ENCODE results near the gene MRPL12. TPM values are rescaled to one million over a fixed set of nuclear protein-coding genes. Genes with fewer than 3 reads are reported as not detected.

MRPL12 gene
- total and polyA plus RNA-seq, 2 of the 13 experiments (the other 11 are each of a cell fraction or from before 2014, with no cell fraction given), result 39.1 to 94.1 TPM

DNA sequence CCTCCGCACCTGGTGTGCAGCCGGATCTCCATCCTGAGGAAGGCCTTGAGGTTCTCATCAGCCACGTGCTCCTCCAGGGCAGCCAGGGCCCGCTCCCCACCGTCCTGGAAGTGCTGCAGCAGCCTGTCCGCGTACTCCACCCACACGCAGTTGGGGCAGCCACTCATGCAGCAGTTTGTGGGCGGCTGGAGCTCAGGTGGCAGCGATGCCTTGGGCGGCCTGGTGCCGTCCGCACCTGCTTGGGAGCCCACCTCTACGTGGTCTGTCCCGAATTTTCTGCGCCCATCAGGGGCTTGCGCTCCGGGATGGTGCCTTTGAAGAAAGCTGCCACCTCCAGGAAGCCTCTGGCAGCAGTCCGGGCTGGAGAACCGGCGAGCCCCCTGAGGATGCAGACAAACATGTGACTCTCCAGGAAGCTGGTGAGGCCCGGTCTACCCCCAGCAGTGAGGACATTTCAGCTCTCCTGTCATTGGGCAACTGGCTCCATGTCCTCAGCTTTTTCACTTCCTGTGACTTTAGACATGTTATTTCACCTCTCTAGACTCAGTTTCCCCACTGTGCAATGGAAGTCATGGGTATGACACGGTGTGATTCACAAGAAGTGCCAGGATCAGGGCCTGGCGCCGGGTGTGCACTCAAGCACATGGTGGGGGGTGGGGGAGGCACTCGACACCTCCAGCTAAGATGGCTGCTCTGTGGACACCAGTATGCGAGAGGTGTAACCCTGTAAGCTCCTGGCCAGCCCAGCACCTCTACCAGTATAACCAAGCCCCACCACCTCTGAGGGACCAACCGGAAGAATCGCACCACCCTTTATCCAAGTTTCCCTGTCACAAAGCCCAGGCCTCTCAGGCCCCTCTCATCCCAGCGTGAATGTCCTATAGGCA lies 37.7 kb upstream of the MRPL12 start (continued):
- TF ChIP-seq, protein P1, sequence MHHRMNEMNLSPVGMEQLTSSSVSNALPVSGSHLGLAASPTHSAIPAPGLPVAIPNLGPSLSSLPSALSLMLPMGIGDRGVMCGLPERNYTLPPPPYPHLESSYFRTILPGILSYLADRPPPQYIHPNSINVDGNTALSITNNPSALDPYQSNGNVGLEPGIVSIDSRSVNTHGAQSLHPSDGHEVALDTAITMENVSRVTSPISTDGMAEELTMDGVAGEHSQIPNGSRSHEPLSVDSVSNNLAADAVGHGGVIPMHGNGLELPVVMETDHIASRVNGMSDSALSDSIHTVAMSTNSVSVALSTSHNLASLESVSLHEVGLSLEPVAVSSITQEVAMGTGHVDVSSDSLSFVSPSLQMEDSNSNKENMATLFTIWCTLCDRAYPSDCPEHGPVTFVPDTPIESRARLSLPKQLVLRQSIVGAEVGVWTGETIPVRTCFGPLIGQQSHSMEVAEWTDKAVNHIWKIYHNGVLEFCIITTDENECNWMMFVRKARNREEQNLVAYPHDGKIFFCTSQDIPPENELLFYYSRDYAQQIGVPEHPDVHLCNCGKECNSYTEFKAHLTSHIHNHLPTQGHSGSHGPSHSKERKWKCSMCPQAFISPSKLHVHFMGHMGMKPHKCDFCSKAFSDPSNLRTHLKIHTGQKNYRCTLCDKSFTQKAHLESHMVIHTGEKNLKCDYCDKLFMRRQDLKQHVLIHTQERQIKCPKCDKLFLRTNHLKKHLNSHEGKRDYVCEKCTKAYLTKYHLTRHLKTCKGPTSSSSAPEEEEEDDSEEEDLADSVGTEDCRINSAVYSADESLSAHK (CRISPR knock-in tag; IDR thresholded peaks at IDR 0.05; ENCODE audit: borderline replicate concordance), result no peak
- 0 out of 2 replicates have a peak, but pooled peaks have one; percentile 39 for TF ChIP-seq SAFB2 (CRISPR knock-in tag; IDR thresholded peaks at IDR 0.05; ENCODE audit: borderline replicate concordance, low read depth)
- TF ChIP-seq, protein P2, sequence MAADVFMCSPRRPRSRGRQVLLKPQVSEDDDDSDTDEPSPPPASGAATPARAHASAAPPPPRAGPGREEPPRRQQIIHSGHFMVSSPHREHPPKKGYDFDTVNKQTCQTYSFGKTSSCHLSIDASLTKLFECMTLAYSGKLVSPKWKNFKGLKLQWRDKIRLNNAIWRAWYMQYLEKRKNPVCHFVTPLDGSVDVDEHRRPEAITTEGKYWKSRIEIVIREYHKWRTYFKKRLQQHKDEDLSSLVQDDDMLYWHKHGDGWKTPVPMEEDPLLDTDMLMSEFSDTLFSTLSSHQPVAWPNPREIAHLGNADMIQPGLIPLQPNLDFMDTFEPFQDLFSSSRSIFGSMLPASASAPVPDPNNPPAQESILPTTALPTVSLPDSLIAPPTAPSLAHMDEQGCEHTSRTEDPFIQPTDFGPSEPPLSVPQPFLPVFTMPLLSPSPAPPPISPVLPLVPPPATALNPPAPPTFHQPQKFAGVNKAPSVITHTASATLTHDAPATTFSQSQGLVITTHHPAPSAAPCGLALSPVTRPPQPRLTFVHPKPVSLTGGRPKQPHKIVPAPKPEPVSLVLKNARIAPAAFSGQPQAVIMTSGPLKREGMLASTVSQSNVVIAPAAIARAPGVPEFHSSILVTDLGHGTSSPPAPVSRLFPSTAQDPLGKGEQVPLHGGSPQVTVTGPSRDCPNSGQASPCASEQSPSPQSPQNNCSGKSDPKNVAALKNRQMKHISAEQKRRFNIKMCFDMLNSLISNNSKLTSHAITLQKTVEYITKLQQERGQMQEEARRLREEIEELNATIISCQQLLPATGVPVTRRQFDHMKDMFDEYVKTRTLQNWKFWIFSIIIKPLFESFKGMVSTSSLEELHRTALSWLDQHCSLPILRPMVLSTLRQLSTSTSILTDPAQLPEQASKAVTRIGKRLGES (CRISPR knock-in tag; IDR thresholded peaks at IDR 0.05; ENCODE audit: borderline replicate concordance), result no peak
- TF ChIP-seq ZNF510 (CRISPR knock-in tag; IDR thresholded peaks at IDR 0.05; ENCODE audit: low read depth), result no peak
- no peak; the same call in 1 of the 2 replicates for TF ChIP-seq CEBPB (IDR thresholded peaks at IDR 0.05; ENCODE audit: borderline replicate concordance, low read depth, low read length)
- TF ChIP-seq SP1 (IDR thresholded peaks at IDR 0.05), result no peak
- no peak for TF ChIP-seq SP1 (CRISPR knock-in tag; IDR thresholded peaks at IDR 0.05)
- TF ChIP-seq SMAD1 (CRISPR knock-in tag; IDR thresholded peaks at IDR 0.05; ENCODE audit: borderline replicate concordance, low read depth), result no peak
- TF ChIP-seq, protein P3, sequence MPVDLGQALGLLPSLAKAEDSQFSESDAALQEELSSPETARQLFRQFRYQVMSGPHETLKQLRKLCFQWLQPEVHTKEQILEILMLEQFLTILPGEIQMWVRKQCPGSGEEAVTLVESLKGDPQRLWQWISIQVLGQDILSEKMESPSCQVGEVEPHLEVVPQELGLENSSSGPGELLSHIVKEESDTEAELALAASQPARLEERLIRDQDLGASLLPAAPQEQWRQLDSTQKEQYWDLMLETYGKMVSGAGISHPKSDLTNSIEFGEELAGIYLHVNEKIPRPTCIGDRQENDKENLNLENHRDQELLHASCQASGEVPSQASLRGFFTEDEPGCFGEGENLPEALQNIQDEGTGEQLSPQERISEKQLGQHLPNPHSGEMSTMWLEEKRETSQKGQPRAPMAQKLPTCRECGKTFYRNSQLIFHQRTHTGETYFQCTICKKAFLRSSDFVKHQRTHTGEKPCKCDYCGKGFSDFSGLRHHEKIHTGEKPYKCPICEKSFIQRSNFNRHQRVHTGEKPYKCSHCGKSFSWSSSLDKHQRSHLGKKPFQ (CRISPR knock-in tag; IDR thresholded peaks at IDR 0.05; ENCODE audit: insufficient replicate concordance), result peak; percentile 71
- no peak for TF ChIP-seq MAF1 (CRISPR knock-in tag; IDR thresholded peaks at IDR 0.05; ENCODE audit: borderline replicate concordance)
- TF ChIP-seq HMGA1 (CRISPR knock-in tag; conservative IDR thresholded peaks at IDR 0.05), result no peak
- no peak for TF ChIP-seq NCOR1 (IDR thresholded peaks at IDR 0.05; ENCODE audit: borderline replicate concordance, low read length)
- no peak for TF ChIP-seq ZNF773 (CRISPR knock-in tag; IDR thresholded peaks at IDR 0.05; ENCODE audit: borderline replicate concordance)
- peak; percentile 5; the same call in 1 of the 2 replicates for TF ChIP-seq ZNF501 (CRISPR knock-in tag; IDR thresholded peaks at IDR 0.05)
- no peak for TF ChIP-seq GPN1 (CRISPR knock-in tag; IDR thresholded peaks at IDR 0.05; ENCODE audit: borderline replicate concordance)
- TF ChIP-seq, protein P4, sequence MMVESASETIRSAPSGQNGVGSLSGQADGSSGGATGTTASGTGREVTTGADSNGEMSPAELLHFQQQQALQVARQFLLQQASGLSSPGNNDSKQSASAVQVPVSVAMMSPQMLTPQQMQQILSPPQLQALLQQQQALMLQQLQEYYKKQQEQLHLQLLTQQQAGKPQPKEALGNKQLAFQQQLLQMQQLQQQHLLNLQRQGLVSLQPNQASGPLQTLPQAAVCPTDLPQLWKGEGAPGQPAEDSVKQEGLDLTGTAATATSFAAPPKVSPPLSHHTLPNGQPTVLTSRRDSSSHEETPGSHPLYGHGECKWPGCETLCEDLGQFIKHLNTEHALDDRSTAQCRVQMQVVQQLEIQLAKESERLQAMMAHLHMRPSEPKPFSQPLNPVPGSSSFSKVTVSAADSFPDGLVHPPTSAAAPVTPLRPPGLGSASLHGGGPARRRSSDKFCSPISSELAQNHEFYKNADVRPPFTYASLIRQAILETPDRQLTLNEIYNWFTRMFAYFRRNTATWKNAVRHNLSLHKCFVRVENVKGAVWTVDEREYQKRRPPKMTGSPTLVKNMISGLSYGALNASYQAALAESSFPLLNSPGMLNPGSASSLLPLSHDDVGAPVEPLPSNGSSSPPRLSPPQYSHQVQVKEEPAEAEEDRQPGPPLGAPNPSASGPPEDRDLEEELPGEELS (CRISPR knock-in tag; IDR thresholded peaks at IDR 0.05), result no peak
- TF ChIP-seq SMAD3 (CRISPR knock-in tag; IDR thresholded peaks at IDR 0.05), result no peak
- no peak for TF ChIP-seq ZNF337 (CRISPR knock-in tag; IDR thresholded peaks at IDR 0.05; ENCODE audit: borderline replicate concordance, low read depth)
- peak; percentile 22; the same call in 1 of the 2 replicates for TF ChIP-seq ZFP90 (CRISPR knock-in tag; IDR thresholded peaks at IDR 0.05; ENCODE audit: borderline replicate concordance)

Data from HepG2 (cell line).